Bone marrow (tissue), 2 donors: ENCODE measurements around the gene WDFY2.
A peak's percentile ranks its signal among the peaks of the same experiment; 100 is the strongest.
"Not testable (repeated sequence)": the region's sequence is repeated elsewhere in the genome, so short reads cannot be mapped to it uniquely, and the experiment has no call there.

Experiments
- DNase-seq, 2 donors: peaks; one replicate each; lab custom pipeline; 2025; lab: John Stamatoyannopoulos, UW

WDFY2 gene

GRCh38 chr13:51583875-51584730 is at the start of gene WDFY2:
WDFY2 (plus strand) TSS chr13:51584462; CDS start chr13:51584688, 226 bp downstream.
- DNase-seq: peak; percentile 99 to 100

GRCh38 chr13:51538591-51539179 is 45.6 kb upstream of the WDFY2 start:
- DNase-seq: no peak

- DNase-seq: peak in 1 of 2 donors; percentile 21
Observed at GRCh38 chr13:51539887-51540286, 44.4 kb upstream of the WDFY2 start.

GRCh38 chr13:51541037-51541436 is 43.2 kb upstream of the WDFY2 start:
- no peak for DNase-seq

- DNase-seq: no peak
Observed at GRCh38 chr13:51541809-51542258, 42.4 kb upstream of the WDFY2 start.

- DNase-seq: no peak
Observed at GRCh38 chr13:51542346-51543242, 41.7 kb upstream of the WDFY2 start.

GRCh38 chr13:51545446-51545845 is 38.8 kb upstream of the WDFY2 start:
- not testable (repeated sequence) for DNase-seq

- DNase-seq: no peak
Observed at GRCh38 chr13:51547425-51548176, 36.7 kb upstream of the WDFY2 start.

GRCh38 chr13:51549050-51549449 is 35.2 kb upstream of the WDFY2 start:
- DNase-seq: peak in 1 of 2 donors; percentile 51

- no peak for DNase-seq
Observed at GRCh38 chr13:51549593-51549992, 34.7 kb upstream of the WDFY2 start.

GRCh38 chr13:51550151-51550550 is 34.1 kb upstream of the WDFY2 start:
- DNase-seq: no peak

GRCh38 chr13:51551416-51551815 is 32.8 kb upstream of the WDFY2 start:
- DNase-seq: no peak

- DNase-seq: peak in 1 of 2 donors; percentile 50
Observed at GRCh38 chr13:51552027-51552426, 32.2 kb upstream of the WDFY2 start.

GRCh38 chr13:51553531-51553930 is 30.7 kb upstream of the WDFY2 start:
- DNase-seq: no peak

- no peak for DNase-seq
Observed at GRCh38 chr13:51556740-51557139, 27.5 kb upstream of the WDFY2 start.

GRCh38 chr13:51557438-51557837 is 26.8 kb upstream of the WDFY2 start:
- DNase-seq: no peak

GRCh38 chr13:51557875-51558612 is 26.2 kb upstream of the WDFY2 start:
- DNase-seq: peak in 1 of 2 donors; percentile 23

GRCh38 chr13:51559946-51560735 is 24.1 kb upstream of the WDFY2 start:
- peak in 1 of 2 donors; percentile 45 for DNase-seq

GRCh38 chr13:51562011-51562671 is 22.1 kb upstream of the WDFY2 start:
- DNase-seq: no peak
